K562 (cell line): Measurements from ENCODE around the gene SLC31A2. TPM values are rescaled to one million over a fixed set of nuclear protein-coding genes. Genes with fewer than 3 reads are reported as not detected.
A peak's percentile ranks its signal among the peaks of the same experiment; 100 is the strongest.

Source experiments
- ATAC-seq: fragments of 200-7000 bp; cut with Tn5 transposase; 3 replicates; pipeline ENCODE4 v1.9.1; 2020; ENCODE audit warnings: moderate library complexity
- BruUV-seq: library from RNA; stranded (reverse); fragments of 400-500 nt; replicated peaks from 2 replicates; lab custom pipeline; 2021; lab: Mats Ljungman, UMichigan
- CTCF ChIA-PET: fragments of 300-600 bp; formaldehyde crosslinking; extraction: SDS; loops from one replicate; lab custom pipeline; 2021; ENCODE audit warnings: low intra/inter-chr PET ratio; lab: Yijun Ruan, JAX
- POLR2A ChIA-PET: fragments of 300-600, 350-650 bp; sonication (Branson Sonifier 250); formaldehyde crosslinking; extraction: SDS; loops from one replicate; lab custom pipeline; 2021; ENCODE audit warnings: antibody characterized with exemption, inconsistent platforms; lab: Yijun Ruan, JAX
- DNase-seq, 4 experiments: peaks; one replicate each; pipeline versions ENCODE4 v3.0.0 to v3.0.0-alpha.2; 2011 to 2018; ENCODE audit warnings: low spot score in 3 of 4, mixed read lengths in 3 of 4; ENCODE audit errors: extremely low read depth in 1 of 4
- FAIRE-seq: peaks from 2 replicates; lab custom pipeline; 2011; peaks lifted over from hg19 to GRCh38; lab: Jason Lieb, UNC
- H2AFZ ChIP-seq: 2 replicates; pipeline ENCODE4 v1.6.0; 2011; ENCODE audit warnings: low read depth, low read length, control low read depth, inconsistent platforms
- H3K27ac ChIP-seq: fragments of 200-600 bp; 3 replicates; pipeline ENCODE4 v1.8.0; 2011; ENCODE audit warnings: low read depth, mild to moderate bottlenecking, control low read depth, inconsistent platforms, low read length, moderate library complexity, mixed read lengths; ENCODE audit errors: extremely low read depth
- H3K27me3 ChIP-seq, 2 experiments: fragments of 300-600 bp in 1 of 2; 2 replicates in 1 of 2; 3 replicates in 1 of 2; pipeline versions ENCODE4 v1.6.0 to v1.8.0; 2011; ENCODE audit warnings: inconsistent platforms in 2 of 2, low read length in 2 of 2, mild to moderate bottlenecking in 1 of 2, mixed read lengths in 1 of 2, moderate library complexity in 1 of 2; ENCODE audit not compliant: control insufficient read depth in 2 of 2, insufficient read depth in 2 of 2
- H3K36me3 ChIP-seq: fragments of 300-600 bp; 3 replicates; pipeline ENCODE4 v1.8.0; 2011; ENCODE audit warnings: mild to moderate bottlenecking, low read length, inconsistent platforms; ENCODE audit not compliant: control insufficient read depth, insufficient read depth
- H3K4me1 ChIP-seq, 2 experiments: fragments of 200-600 bp in 1 of 2; replicated peaks in 1 of 2; 2 replicates in 1 of 2; 3 replicates in 1 of 2; pipeline versions ENCODE4 v1.5.1 to v1.8.0; 2011; ENCODE audit warnings: inconsistent platforms in 2 of 2, low read length in 2 of 2, mild to moderate bottlenecking in 1 of 2, mixed read lengths in 1 of 2, moderate library complexity in 1 of 2; ENCODE audit not compliant: control insufficient read depth in 2 of 2, insufficient read depth in 2 of 2
- H3K4me2 ChIP-seq: 2 replicates; pipeline ENCODE4 v1.6.1; 2011; ENCODE audit warnings: low read length, control low read depth, inconsistent platforms, mixed read lengths; ENCODE audit not compliant: insufficient read depth
- H3K4me3 ChIP-seq: fragments of 200-600 bp; sonication (generic), shearing (Covaris generic); 2 replicates; pipeline ENCODE4 v1.5.1; 2016; ENCODE audit warnings: control low read depth, inconsistent platforms
- H3K79me2 ChIP-seq: fragments of 200-600 bp; 3 replicates; pipeline ENCODE4 v1.8.0; 2011; ENCODE audit warnings: low read length, inconsistent platforms; ENCODE audit not compliant: control insufficient read depth, insufficient read depth
- H3K9ac ChIP-seq, 2 experiments: 2 replicates each; pipeline versions ENCODE4 v1.6.0 to v1.6.1; 2011; ENCODE audit warnings: low read depth in 2 of 2, low read length in 2 of 2, control low read depth in 1 of 2, inconsistent platforms in 1 of 2, mild to moderate bottlenecking in 1 of 2, mixed read lengths in 1 of 2; ENCODE audit not compliant: insufficient read depth in 1 of 2
- H3K9me1 ChIP-seq: one replicate; pipeline ENCODE4 v1.6.0; 2011; ENCODE audit warnings: inconsistent platforms, mild to moderate bottlenecking, low read length, moderate library complexity; ENCODE audit not compliant: control insufficient read depth, insufficient read depth
- H3K9me3 ChIP-seq: replicated peaks from 2 replicates; pipeline ENCODE4 v1.5.1; 2011; ENCODE audit warnings: low read depth, low read length, inconsistent platforms; ENCODE audit not compliant: control insufficient read depth, insufficient read depth
- H4K20me1 ChIP-seq: replicated peaks from 2 replicates; pipeline ENCODE4 v1.6.1; 2011; ENCODE audit warnings: low read length, inconsistent platforms, mixed read lengths; ENCODE audit not compliant: control insufficient read depth, insufficient read depth
- C11orf30 ChIP-seq: fragments of 450-650 bp; IDR thresholded peaks from 2 replicates; pipeline ENCODE4 v1.6.1; 2016; ENCODE audit warnings: low read depth, mild to moderate bottlenecking
- ETV6 ChIP-seq, 3 experiments: fragments of 150-350 bp in 1 of 3; sonication (generic) in 1 of 3; formaldehyde crosslinking in 1 of 3; IDR thresholded peaks; 2 replicates each; pipeline versions ENCODE4 v1.6.1 to v1.8.0; 2014 to 2022; ENCODE audit warnings: borderline replicate concordance in 2 of 3, low read depth in 2 of 3, antibody characterized with exemption in 1 of 3, low read length in 1 of 3, mild to moderate bottlenecking in 1 of 3, missing genetic modification reagents in 1 of 3
- MAFF ChIP-seq: IDR thresholded peaks from 2 replicates; pipeline ENCODE4 v1.6.1; 2012; ENCODE audit warnings: low read length, improper control_type of control experiment
- MAFG ChIP-seq: fragments of 450-650 bp; conservative IDR thresholded peaks from 2 replicates; pipeline ENCODE4 v1.6.1; 2016; ENCODE audit warnings: missing genetic modification characterization, missing compliant biosample characterization
- MAFK ChIP-seq: IDR thresholded peaks from 2 replicates; pipeline ENCODE4 v1.6.1; 2011; ENCODE audit warnings: low read length, improper control_type of control experiment
- TRIM24 ChIP-seq, 2 experiments: fragments of 450-650 bp; IDR thresholded peaks; 2 replicates each; pipeline ENCODE4 v1.6.1; 2016
- ZNF316 ChIP-seq: fragments of 450-650 bp; IDR thresholded peaks from 2 replicates; pipeline ENCODE4 v1.6.1; 2016
- WGBS: fragments of 100-300 bp; shearing (Covaris generic); methylation state at CpG from one replicate; pipeline ENCODE4 v1.1.6; 2016; ENCODE audit warnings: low coverage, mixed read lengths; ENCODE audit not compliant: insufficient coverage; ENCODE audit errors: missing lambda C conversion rate; 5-methylcytosine and 5-hydroxymethylcytosine counted together
- in situ Hi-C: fragments of 300-500 bp; cut with MboI; formaldehyde crosslinking; loops from 4 replicates; pipeline ENCODE4 v1.15.0; 2018; ENCODE audit warnings: inconsistent platforms, mixed read lengths
- intact Hi-C: fragments of 100-400 bp; cut with micrococcal nuclease; formaldehyde crosslinking; loops from 2 replicates; pipeline ENCODE4 v1.14.2; 2022
- polyA plus RNA-seq, 8 experiments: library from polyadenylated mRNA; depleted of rRNA in 4 of 8; stranded (reverse) in 5 of 8; unstranded in 3 of 8; fragments of >200 nt; fragmentation: Nextera tagmentation in 2 of 8; fragmentation: Illumina TruSeq in 1 of 8; extraction: Ambion mirVana in 2 of 8; extraction: Trizol in 1 of 8; gene quantifications; 2 replicates each; pipeline versions ENCODE4 v1.2.1 to v1.2.3, GENCODE V29; 2011 to 2014; ENCODE audit warnings: inconsistent platforms in 1 of 8, missing spikeins in 1 of 8
- total RNA-seq, 7 experiments: library from RNA; depleted of rRNA in 6 of 7; stranded (reverse); fragments of >200 nt in 6 of 7; fragmentation: Illumina TruSeq in 2 of 7; extraction: Trizol in 2 of 7; gene quantifications; 2 replicates each; pipeline versions ENCODE4 v1.2.1 to v1.2.3, GENCODE V29; 2011 to 2021; ENCODE audit warnings: low replicate concordance in 1 of 7
- TF ChIP-seq, protein P1 (sequence below): fragments of 250-450 bp; sonication (Bioruptor Pico); IDR thresholded peaks from 2 replicates; pipeline ENCODE4 v1.5.1; 2021; ENCODE audit warnings: mild to moderate bottlenecking
- TF ChIP-seq, protein P2 (sequence below): fragments of 450-650 bp; IDR thresholded peaks from 2 replicates; pipeline ENCODE4 v1.6.1; 2016; ENCODE audit warnings: borderline replicate concordance

Gene SLC31A2
- total and polyA plus RNA-seq, 9 of the 15 experiments (the other 6 are each of a cell fraction or from before 2014, with no cell fraction given): 1.5 to 4.3 (median 2.3) TPM

DNA sequence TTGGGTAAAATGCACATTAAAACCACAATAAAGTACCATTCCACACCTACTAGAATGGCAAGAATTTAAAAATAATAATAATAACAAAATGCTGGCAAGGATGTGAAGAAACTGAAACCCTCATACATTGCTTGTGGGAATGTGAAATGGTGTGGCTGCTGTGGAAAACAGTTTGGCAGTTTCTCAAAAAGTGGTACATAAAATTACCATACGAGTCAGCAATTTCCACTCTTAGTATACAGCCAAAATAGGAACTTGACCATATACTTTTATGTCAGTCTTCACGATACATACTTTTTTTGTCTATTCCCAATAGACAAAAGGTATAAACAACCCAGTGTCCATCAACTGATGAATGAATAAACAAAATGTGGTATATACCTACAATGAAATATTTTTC is 54.6 kb downstream of the SLC31A2 start:
- ChIA-PET POLR2A (interaction anchor here (1.8 kb wide), 1 partner anchor 16 kb away, joined by 5 read pairs; the partner anchor contains the start of genes FKBP15 and SLC31A1), CTCF (no interaction called here)
- DNase-seq (no peak), ATAC-seq (no peak), FAIRE-seq (no peak)
- no peaks in the 10 kb centered on the region for H3K9me1 ChIP-seq
- no peak overlapping the region for H3K4me3 ChIP-seq
- H3K4me1 ChIP-seq: no peaks in the 10 kb centered on the region
- H3K9me3 ChIP-seq: no peaks in the 10 kb centered on the region
- no peak overlapping the region for H3K9ac ChIP-seq
- TF ChIP-seq MAFK (peak; percentile 57; the same call in 1 of the 2 replicates), MAFG (peak; percentile 69; the same call in 1 of the 2 replicates), ETV6 (IDR thresholded peaks at IDR 0.05; ENCODE audit: borderline replicate concordance in 1 of 2, low read depth in 2 of 2, low read length in 1 of 2) (no peak), ETV6 (CRISPR knock-in tag; IDR thresholded peaks at IDR 0.05; ENCODE audit: borderline replicate concordance) (no peak), TRIM24 (IDR thresholded peaks at IDR 0.05) (no peak), C11orf30 (peak; percentile 77), MAFF (peak; percentile 70), ZNF316 (peak; percentile 85)
- TF ChIP-seq, protein P1, sequence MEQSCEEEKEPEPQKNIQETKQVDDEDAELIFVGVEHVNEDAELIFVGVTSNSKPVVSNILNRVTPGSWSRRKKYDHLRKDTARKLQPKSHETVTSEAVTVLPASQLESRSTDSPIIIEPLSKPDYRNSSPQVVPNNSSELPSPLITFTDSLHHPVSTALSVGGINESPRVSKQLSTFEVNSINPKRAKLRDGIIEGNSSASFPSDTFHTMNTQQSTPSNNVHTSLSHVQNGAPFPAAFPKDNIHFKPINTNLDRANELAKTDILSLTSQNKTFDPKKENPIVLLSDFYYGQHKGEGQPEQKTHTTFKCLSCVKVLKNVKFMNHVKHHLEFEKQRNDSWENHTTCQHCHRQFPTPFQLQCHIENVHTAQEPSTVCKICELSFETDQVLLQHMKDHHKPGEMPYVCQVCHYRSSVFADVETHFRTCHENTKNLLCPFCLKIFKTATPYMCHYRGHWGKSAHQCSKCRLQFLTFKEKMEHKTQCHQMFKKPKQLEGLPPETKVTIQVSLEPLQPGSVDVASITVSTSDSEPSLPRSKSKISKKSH: no peak
- TF ChIP-seq, protein P2, sequence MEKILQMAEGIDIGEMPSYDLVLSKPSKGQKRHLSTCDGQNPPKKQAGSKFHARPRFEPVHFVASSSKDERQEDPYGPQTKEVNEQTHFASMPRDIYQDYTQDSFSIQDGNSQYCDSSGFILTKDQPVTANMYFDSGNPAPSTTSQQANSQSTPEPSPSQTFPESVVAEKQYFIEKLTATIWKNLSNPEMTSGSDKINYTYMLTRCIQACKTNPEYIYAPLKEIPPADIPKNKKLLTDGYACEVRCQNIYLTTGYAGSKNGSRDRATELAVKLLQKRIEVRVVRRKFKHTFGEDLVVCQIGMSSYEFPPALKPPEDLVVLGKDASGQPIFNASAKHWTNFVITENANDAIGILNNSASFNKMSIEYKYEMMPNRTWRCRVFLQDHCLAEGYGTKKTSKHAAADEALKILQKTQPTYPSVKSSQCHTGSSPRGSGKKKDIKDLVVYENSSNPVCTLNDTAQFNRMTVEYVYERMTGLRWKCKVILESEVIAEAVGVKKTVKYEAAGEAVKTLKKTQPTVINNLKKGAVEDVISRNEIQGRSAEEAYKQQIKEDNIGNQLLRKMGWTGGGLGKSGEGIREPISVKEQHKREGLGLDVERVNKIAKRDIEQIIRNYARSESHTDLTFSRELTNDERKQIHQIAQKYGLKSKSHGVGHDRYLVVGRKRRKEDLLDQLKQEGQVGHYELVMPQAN: no peak
- BruUV-seq: no TSS peak
- no peaks in the 10 kb centered on the region for H3K79me2 ChIP-seq
- no peaks in the 10 kb centered on the region for H4K20me1 ChIP-seq
- H3K4me2 ChIP-seq: no peak overlapping the region
- in situ Hi-C loops: no loop called here
- no peaks in the 10 kb centered on the region for H3K27me3 ChIP-seq
- intact Hi-C loops: no loop called here
- H3K36me3 ChIP-seq: peaks cover 65% of the 10 kb centered on the region
- no peak overlapping the region for H3K27ac ChIP-seq
- 100% methylated on average over 2 of the region's 2 CpGs for WGBS
- no peak overlapping the region for H2AFZ ChIP-seq
